OCI-M1 (cell line): ENCODE data around the gene PDLIM1.
A peak's percentile ranks its signal among the peaks of the same experiment; 100 is the strongest.

ENCODE experiments used
- DNase-seq: peaks from one replicate; lab custom pipeline; 2025; lab: John Stamatoyannopoulos, UW

PDLIM1 gene, protein sequence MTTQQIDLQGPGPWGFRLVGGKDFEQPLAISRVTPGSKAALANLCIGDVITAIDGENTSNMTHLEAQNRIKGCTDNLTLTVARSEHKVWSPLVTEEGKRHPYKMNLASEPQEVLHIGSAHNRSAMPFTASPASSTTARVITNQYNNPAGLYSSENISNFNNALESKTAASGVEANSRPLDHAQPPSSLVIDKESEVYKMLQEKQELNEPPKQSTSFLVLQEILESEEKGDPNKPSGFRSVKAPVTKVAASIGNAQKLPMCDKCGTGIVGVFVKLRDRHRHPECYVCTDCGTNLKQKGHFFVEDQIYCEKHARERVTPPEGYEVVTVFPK

DNA sequence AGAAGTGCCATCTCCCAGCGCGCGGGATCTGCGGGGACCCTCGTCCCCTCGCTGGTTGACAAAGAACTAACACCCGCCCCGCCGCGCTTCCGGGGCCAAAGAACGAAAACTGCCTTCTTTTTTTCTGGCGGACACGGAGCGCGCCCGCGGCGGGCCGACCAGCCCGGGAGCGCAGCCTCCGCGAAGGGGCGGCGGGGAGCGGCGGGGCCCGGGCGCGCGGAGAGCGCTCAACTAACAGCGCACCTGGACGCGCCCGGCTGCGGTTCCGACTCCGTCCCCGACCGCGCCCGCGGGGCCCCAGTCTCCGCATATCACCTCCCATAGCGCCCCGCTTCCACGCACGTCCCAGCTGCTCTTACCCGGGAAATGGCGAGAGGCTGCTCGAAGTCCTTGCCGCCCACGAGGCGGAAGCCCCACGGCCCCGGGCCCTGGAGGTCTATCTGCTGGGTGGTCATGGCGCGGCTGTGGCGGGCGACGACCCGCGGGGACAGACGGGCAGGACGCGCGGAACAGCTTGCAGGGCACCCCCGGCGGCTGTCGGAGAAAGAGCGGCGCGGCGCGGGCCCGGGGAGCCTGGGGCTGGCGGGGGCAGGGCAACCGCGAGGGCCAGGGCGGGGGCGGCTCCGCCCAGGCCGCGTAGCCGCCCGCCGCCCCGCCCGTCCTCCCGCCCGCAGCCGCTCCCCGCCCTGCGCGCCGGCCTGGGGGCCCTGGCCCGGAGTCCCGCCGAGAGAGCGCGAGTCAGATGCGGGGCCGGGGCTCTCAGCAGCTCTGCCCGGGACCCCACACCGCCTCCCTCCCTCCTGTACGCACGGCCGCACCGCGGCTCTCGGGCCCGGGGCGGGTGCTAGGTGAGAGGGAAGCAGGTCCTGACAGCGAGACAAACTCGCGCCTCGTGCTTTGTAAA lies at the start of gene PDLIM1:
Gene PDLIM1 (minus strand): TSS at position 543 of the 904 bp plus-strand sequence. CDS start 88 bp downstream, at position 455.
- peak; percentile 88 for DNase-seq

DNA sequence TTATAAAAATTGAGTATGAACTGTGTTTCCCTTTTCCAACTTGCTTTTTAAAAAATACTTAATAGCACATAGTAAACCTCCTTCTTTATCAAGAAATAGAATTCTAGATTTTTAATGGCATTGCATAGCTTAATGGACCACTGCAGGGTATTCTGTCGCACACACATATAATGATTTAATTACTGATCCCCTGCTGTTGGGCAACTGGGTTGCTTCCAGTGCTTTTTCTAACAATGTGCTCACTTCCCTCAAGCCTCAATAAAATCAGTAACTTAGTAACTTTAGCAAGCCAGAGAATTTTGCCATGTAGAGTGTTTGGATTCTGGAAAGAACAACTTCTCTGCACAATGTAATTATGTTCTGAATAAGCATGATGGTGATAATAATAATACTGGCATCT lies 49.1 kb upstream of the PDLIM1 start:
- DNase-seq = no peak

GRCh38 chr10:95337423-95338160 lies 46.8 kb upstream of the PDLIM1 start:
- DNase-seq = no peak

DNA sequence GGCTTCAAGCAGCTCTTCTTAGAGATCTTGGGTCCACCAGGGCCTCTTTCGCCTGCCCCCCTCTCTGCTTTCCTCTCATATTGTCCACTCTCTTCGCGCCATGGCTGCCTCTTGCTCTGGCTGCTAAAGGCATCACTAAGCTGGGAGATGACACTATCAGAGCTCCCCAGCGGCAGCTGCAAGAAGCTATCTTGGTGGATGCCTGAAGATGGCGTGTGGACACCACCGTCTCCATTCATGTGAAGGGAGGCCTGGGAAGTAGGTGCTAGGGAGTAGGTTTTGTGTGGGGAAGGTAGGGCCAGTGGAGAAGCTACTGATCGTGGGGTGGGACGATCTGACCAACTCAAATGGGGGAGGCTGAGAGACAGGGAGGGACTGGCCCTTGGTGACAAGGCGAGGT lies 45.9 kb upstream of the PDLIM1 start:
- no peak for DNase-seq

DNA sequence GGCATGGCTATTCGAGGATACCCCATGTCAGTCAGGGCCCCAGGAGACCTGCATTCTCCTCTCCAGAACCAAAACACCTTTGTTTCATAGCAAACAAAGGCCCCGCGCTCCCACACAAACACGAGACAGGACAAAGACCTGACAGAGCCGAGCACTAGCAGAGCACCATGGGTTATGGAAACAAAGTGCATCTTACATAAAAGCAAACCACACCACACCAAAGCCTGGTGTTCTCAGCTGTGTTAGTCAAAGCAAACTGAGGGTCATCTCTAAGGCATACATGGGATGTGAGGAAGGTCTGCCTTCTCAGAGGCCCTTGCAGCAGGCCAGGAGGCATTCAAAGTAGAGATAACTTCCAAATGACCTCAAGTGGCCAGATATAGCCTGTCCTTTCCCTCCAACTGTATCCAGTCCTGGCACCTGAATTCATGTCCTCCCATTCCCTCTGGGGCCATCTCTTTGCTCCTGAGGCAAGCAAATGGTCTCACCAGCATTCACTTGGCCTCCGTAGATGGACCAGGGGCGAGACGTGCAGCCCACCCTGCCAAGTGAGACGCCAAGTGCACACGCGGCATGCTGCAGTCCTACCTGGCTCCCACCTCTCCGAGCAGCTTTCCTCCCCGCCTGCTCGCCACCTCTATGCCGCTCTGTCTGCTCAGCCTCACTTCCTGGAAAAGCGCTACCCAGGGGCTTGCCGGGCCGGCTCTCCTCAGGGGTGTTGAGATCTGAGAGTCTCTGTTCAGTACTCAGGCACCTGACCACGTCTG lies 45.3 kb upstream of the PDLIM1 start:
- no peak for DNase-seq

- no peak for DNase-seq
Observed at GRCh38 chr10:95334805-95335144, 44.0 kb upstream of the PDLIM1 start.

DNA sequence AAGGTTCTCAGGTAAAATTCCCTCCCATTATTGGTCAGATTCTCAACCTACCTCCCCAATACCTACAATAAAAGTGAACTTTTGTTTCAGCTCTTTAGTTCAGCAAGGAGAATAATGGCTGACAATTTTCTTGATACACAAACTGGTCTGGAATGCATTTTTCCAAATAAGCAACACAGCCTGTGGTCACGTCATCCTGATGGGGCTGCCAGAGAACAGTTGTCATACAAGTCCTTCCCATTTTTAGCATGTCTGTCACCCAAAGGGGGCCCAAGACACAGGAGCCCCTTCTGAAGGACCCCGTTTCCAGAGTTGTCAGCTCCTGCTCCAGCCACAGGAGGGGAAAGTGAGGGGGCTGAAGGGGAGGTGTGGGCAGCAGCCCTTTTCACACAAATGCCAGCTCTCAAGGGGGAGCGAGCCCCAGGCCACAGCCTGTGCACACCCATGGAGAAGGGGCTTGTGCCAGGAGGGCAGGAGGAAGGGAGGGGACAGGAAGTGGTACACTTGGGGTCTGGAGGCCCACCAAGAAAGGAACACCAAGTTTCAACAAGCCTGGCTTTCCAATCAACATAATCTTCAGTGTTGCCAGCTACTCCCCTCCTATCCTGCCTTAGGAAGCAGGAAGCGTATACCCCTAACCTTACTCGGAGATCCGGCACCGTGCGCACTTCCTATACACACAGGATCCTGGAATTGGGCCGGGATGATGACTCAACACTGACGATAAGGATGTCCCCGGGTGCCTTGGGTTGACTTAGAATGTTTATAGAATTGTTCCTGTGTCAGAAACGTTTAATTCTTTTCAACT lies 43.4 kb upstream of the PDLIM1 start:
- no peak for DNase-seq

DNA sequence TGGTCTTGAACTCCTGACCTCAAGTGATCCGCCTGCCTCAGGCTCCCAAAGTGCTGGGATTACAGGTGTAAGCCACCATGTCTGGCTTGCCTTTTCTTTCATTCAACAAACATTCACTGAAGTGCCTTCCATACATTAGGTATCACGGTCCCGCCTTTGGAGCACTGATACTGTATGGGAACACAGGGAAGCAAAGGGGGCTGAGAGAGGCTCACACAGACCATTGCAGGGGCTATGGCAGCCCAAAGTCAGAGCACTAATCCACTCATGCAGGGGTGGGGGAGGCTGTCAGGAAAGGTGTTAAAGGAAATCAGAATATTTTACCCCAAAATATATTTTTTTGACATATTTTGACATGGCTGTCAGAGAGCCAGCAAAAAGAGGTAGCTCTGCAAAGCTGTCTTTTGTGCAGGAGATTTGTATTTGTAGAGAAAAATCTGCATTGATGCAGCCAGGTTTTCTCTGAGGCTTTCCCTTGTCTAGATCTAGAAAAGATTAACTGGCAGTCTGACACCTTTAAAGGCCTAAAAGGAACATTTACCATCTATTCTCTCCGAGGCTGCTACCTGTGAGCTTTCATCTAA lies 42.0 kb upstream of the PDLIM1 start:
- DNase-seq = no peak

DNA sequence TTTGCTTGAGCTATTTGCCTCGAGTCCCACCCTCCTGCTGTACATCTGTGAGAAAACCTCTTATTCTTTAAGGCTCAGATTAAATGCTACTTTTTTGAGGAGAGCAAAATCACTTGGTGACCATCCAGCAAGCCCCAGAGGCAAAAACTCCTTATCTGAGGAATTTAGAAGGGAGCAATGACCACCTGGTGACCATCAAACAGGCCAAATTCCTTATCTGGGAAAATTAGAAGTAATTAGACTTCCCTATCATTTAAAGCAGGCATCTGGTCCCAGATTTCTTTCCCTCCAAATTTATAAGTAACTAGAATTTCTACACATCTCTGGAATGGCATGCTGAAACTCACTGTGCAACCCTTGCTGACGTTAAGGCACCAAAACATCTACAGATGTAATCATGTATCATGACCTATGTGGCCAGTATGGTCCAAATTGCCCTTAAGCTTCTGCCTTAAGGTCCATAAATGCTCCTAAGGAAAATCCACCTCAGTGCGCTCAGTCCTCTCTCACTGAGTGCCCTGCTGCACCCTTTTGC lies 40.9 kb upstream of the PDLIM1 start:
- DNase-seq = no peak

DNA sequence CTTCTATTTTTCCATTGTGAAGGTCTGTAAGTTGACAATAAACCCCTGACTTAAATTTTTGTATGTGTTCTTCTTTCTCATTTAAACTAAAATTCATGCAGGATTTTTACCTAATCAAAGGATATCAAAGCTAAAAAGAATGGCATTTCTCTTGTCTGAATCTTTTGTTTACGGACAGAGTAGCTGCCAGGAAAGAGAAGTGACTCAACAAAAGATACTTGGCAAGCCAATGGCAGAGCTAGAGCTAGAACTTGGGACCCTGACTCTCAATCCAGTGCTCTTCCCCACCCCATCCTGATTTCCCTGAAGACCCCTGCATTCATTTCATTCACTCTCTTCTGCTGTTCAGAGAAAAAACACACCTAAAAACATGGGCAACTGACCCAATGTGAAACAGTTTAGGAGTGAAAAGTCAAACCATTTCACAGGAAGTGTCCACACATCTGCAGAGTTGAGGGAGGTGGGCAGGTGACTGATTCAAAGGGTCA lies 40.2 kb upstream of the PDLIM1 start:
- no peak for DNase-seq

GRCh38 chr10:95329296-95329695 lies 38.5 kb upstream of the PDLIM1 start:
- DNase-seq = no peak

GRCh38 chr10:95328013-95328412 lies 37.2 kb upstream of the PDLIM1 start:
- no peak for DNase-seq

DNA sequence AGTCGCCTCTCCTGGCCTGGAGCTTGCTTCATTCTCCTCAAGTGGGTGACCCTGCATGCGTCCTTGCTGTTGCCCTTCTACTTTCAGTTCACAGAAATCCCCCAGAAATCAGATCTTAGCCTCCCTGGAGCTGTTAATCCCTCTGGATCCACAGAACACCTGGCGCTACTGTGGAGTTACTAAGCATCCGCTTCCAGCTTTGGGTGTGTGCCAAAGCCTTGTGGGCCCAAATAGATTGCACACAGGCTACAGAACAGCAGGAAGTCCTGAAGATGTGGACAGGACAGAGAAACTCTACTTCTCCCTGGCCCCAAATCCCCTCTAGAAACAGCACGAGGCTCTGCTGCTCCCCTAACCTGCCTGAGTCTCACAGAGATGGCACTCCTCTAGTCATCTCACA lies 36.6 kb upstream of the PDLIM1 start:
- DNase-seq = no peak

GRCh38 chr10:95326396-95326795 lies 35.6 kb upstream of the PDLIM1 start:
- no peak for DNase-seq

GRCh38 chr10:95325863-95326262 lies 35.1 kb upstream of the PDLIM1 start:
- no peak for DNase-seq

- DNase-seq = no peak
Observed at GRCh38 chr10:95324436-95325268, 33.8 kb upstream of the PDLIM1 start.

DNA sequence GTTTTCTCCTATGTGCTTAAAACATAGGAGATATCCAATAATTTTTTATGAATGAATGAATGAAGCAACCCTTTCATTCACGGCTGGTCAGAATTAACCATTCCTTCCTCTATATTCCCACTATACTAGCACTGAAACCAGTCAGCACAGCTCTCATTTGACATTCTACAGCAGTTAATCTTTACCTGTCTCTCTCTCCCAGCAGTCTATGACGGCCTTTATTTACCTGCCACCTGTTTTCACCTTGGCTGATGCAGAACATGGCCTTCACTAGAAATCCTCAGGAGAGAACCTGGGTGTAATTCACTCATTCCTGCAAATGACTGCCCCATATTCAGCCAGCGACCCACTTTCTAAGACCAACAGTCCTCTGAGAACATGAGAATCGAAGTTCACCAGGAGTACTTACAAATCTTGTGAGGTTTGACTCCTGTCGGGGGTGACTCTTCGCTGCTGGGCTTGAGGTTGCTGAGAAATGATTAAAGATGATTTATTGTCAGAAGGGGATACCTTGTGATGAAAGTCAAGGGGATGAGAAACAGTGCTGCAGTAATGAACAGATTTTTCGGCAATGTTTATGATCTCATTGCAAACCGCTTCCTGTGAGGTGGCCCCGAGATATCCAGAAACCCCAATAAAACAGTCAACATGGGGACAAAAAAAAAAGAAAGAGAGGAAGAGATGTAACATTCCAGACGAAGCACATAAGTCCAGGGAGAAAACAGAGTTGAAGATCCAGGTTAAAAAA lies 30.9 kb upstream of the PDLIM1 start:
- DNase-seq = no peak

DNA sequence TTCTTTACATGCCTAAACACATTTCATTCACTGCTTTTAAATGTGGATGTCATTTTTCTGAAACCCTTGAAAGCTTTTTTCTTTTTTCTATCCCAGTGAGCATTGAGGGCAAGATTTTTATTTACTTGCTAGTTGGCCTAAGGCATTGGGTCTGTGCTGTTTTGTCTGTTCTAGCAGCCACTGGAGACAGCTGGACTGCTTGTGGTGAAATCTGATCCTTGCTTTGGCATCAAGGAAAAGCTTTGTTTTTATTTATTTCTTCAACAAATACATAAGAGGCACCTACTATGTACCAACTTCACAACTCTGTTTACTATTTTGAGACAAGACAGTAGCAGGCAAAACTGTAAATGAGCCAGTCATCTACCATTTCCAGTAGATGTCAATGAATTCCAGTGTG lies 28.4 kb upstream of the PDLIM1 start:
- DNase-seq = no peak

DNA sequence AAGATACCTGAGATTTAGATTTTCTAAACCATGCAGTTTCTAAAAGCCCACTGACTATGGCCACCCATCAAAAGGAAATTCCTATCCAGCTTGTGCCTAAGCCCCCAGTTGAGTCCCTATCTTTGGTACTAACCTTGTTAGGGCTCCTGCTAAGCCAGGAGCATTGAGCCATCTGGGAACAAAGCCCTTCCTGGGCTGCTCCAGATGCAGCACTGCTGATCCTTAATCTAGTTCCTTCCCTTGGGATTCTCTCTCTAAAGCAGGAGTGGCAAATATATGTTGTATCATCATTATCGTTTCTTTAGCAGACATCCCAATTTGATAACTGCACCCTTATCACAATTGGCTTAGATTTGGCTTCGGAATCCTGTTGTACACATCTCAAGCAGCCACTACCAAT lies 24.7 kb upstream of the PDLIM1 start:
- DNase-seq = no peak
